Measurements from ENCODE around the gene GTF2IRD1. TPM values are rescaled to one million over a fixed set of nuclear protein-coding genes. Genes with fewer than 3 reads are reported as not detected.

GTF2IRD1 gene
- total RNA-seq, 1 experiment from 2014 or later: 42.9 TPM

DNA sequence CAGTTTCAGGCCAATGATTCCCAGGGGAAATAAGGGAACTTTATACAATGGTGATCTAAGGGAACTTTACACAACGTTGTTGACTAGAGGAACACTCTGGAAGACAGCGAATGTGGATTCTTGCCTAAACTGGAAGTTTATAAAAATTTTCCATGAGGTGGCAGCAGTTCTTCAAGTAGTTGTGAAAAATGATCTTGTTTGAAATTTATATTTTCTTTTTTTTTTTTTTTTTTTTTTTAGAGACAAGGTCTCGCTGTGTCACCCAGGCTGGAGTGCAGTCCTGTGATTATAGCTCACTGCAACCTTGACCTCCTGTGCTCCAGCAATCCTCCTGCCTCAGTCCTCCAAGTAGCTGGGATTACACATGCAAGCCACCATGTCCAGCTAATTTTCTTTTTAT is 171.7 kb downstream of the GTF2IRD1 start (continued):
- TF ChIP-seq TP53 (CRISPR knock-in tag; IDR thresholded peaks at IDR 0.05) (no peak), RELA (CRISPR knock-in tag; IDR thresholded peaks at IDR 0.05; ENCODE audit: borderline replicate concordance) (no peak)

DNA sequence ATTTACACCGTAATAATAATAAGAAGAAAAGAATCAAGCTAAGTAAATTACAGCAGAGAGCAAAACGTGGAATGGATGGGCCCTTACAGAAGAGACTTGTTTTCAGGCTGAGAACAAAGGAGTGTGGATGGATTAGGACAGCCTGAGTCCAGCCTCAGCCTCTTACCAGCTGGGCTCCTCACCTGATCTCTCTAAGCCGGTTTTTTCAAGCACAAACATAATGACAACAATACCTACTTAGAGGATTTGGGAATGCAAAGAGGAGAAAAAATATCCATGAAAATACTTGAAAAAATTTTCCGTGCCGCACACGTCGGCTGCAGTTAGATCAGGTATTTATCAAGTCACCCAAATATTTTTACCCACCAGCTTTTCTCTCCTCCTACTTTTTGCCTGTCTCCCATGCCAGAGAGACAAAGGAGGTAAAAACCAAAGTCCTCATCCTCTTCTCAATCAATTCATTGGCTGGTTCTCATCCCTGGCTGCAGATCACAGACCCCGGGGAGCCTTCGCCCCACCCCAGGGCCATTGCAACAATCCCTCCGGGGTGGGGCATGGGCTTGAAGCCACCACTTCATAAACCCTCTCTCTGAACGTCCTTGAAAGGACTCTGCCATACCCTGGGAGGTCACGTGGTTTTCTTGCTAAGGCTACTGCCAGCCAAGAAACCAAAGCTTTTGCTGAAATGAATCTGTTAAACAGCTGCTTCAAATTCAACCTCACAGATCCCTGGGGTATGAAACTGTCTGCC is 174.1 kb downstream of the GTF2IRD1 start:
- no peaks in the 10 kb centered on the region for H3K36me3 Mint-ChIP-seq
- peak overlapping the region; percentile 98 for H3K27ac Mint-ChIP-seq
- no peaks in the 10 kb centered on the region for H3K27me3 Mint-ChIP-seq (ENCODE audit: low read depth)
- H3K4me1 Mint-ChIP-seq: peaks cover 18% of the 10 kb centered on the region
- no peaks in the 10 kb centered on the region for H3K9me3 Mint-ChIP-seq
- TF ChIP-seq GABPB1 (CRISPR knock-in tag; IDR thresholded peaks at IDR 0.05) (peak; percentile 17; the same call in 1 of the 2 replicates), ZNF671 (CRISPR knock-in tag; IDR thresholded peaks at IDR 0.05) (no peak), ATF1 (CRISPR knock-in tag; IDR thresholded peaks at IDR 0.05) (no peak), SOX15 (CRISPR knock-in tag; IDR thresholded peaks at IDR 0.05) (no peak), NFATC4 (CRISPR knock-in tag; IDR thresholded peaks at IDR 0.05) (no peak), ZNF423 (CRISPR knock-in tag; IDR thresholded peaks at IDR 0.05) (peak; percentile 88)
- TF ChIP-seq, protein P1, sequence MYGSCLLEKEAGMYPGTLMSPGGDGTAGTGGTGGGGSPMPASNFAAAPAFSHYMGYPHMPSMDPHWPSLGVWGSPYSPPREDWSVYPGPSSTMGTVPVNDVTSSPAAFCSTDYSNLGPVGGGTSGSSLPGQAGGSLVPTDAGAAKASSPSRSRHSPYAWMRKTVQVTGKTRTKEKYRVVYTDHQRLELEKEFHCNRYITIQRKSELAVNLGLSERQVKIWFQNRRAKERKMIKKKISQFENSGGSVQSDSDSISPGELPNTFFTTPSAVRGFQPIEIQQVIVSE (CRISPR knock-in tag; IDR thresholded peaks at IDR 0.05; ENCODE audit: borderline replicate concordance): no peak
- TF ChIP-seq, protein P2, sequence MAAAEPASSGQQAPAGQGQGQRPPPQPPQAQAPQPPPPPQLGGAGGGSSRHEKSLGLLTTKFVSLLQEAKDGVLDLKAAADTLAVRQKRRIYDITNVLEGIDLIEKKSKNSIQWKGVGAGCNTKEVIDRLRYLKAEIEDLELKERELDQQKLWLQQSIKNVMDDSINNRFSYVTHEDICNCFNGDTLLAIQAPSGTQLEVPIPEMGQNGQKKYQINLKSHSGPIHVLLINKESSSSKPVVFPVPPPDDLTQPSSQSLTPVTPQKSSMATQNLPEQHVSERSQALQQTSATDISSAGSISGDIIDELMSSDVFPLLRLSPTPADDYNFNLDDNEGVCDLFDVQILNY (CRISPR knock-in tag; IDR thresholded peaks at IDR 0.05): no peak
- TF ChIP-seq, protein P3, sequence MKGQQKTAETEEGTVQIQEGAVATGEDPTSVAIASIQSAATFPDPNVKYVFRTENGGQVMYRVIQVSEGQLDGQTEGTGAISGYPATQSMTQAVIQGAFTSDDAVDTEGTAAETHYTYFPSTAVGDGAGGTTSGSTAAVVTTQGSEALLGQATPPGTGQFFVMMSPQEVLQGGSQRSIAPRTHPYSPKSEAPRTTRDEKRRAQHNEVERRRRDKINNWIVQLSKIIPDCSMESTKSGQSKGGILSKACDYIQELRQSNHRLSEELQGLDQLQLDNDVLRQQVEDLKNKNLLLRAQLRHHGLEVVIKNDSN (CRISPR knock-in tag; IDR thresholded peaks at IDR 0.05): peak; percentile 84
- TF ChIP-seq, protein P4, sequence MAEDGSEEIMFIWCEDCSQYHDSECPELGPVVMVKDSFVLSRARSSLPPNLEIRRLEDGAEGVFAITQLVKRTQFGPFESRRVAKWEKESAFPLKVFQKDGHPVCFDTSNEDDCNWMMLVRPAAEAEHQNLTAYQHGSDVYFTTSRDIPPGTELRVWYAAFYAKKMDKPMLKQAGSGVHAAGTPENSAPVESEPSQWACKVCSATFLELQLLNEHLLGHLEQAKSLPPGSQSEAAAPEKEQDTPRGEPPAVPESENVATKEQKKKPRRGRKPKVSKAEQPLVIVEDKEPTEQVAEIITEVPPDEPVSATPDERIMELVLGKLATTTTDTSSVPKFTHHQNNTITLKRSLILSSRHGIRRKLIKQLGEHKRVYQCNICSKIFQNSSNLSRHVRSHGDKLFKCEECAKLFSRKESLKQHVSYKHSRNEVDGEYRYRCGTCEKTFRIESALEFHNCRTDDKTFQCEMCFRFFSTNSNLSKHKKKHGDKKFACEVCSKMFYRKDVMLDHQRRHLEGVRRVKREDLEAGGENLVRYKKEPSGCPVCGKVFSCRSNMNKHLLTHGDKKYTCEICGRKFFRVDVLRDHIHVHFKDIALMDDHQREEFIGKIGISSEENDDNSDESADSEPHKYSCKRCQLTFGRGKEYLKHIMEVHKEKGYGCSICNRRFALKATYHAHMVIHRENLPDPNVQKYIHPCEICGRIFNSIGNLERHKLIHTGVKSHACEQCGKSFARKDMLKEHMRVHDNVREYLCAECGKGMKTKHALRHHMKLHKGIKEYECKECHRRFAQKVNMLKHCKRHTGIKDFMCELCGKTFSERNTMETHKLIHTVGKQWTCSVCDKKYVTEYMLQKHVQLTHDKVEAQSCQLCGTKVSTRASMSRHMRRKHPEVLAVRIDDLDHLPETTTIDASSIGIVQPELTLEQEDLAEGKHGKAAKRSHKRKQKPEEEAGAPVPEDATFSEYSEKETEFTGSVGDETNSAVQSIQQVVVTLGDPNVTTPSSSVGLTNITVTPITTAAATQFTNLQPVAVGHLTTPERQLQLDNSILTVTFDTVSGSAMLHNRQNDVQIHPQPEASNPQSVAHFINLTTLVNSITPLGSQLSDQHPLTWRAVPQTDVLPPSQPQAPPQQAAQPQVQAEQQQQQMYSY (CRISPR knock-in tag; IDR thresholded peaks at IDR 0.05): peak; percentile 91
- TF ChIP-seq, protein P5, sequence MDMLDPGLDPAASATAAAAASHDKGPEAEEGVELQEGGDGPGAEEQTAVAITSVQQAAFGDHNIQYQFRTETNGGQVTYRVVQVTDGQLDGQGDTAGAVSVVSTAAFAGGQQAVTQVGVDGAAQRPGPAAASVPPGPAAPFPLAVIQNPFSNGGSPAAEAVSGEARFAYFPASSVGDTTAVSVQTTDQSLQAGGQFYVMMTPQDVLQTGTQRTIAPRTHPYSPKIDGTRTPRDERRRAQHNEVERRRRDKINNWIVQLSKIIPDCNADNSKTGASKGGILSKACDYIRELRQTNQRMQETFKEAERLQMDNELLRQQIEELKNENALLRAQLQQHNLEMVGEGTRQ (CRISPR knock-in tag; IDR thresholded peaks at IDR 0.05): peak; percentile 87
- H3K4me3 Mint-ChIP-seq: no peak overlapping the region
- POLR2A ChIA-PET: interaction anchor here (0.7 to 1.6 kb wide), 3 partner anchors 30 to 41 kb away, joined by 3 to 5 read pairs (median 4); partner anchors contain the start of gene GTF2I
- DNase-seq (ENCODE audit: low spot score) (no peak), ATAC-seq (peak; percentile 87)
- CTCF ChIA-PET: interaction anchor here (0.7 to 1.1 kb wide), 6 partner anchors 10 to 1413 kb away, joined by 3 to 6 read pairs (median 4); no protein-coding TSS in a partner anchor

DNA sequence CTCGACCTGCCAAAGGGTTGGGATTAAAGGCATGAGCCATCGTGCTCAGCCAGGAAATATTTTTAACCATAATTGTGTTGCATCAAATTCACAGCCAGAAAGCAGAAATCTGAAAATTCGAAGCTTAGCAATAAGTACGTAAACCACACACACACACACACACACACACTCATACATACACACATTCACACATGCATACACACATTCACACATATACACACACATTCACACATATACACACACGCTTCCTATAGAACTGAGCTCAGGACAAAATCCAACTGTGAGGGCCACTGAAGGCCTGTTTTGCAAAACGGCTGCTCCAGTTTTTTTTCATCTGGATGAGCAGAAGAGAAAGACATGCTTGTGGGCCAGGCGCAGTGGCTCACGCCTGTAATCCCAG is 178.8 kb downstream of the GTF2IRD1 start:
- H3K27me3 Mint-ChIP-seq (ENCODE audit: low read depth): no peaks in the 10 kb centered on the region
- no peak overlapping the region for H3K27ac Mint-ChIP-seq
- no peaks in the 10 kb centered on the region for H3K9me3 Mint-ChIP-seq
- ChIA-PET POLR2A (interaction anchor here (1.6 kb wide), 1 partner anchor 25 kb away, joined by 3 read pairs; the partner anchor contains the start of gene GTF2I), CTCF (interaction anchor here (0.6 to 1.3 kb wide), 2 partner anchors 36 to 227 kb away, joined by 3 to 4 read pairs; no protein-coding TSS in a partner anchor)
- ATAC-seq (no peak), DNase-seq (ENCODE audit: low spot score) (no peak)
- H3K4me1 Mint-ChIP-seq: peaks cover 12% of the 10 kb centered on the region
- H3K36me3 Mint-ChIP-seq: no peaks in the 10 kb centered on the region
- no peak overlapping the region for H3K4me3 Mint-ChIP-seq
- TF ChIP-seq FOXK1 (CRISPR knock-in tag; IDR thresholded peaks at IDR 0.05) (no peak), ETV6 (CRISPR knock-in tag; IDR thresholded peaks at IDR 0.05) (no peak), TEAD1 (CRISPR knock-in tag; IDR thresholded peaks at IDR 0.05) (no peak), ZNF317 (CRISPR knock-in tag; IDR thresholded peaks at IDR 0.05; ENCODE audit: borderline replicate concordance, low read depth) (no peak), ZNF396 (CRISPR knock-in tag; IDR thresholded peaks at IDR 0.05; ENCODE audit: borderline replicate concordance) (no peak), NFE2L1 (CRISPR knock-in tag; IDR thresholded peaks at IDR 0.05) (no peak), ZNF219 (CRISPR knock-in tag; IDR thresholded peaks at IDR 0.05; ENCODE audit: borderline replicate concordance) (no peak)
- TF ChIP-seq, protein P6, sequence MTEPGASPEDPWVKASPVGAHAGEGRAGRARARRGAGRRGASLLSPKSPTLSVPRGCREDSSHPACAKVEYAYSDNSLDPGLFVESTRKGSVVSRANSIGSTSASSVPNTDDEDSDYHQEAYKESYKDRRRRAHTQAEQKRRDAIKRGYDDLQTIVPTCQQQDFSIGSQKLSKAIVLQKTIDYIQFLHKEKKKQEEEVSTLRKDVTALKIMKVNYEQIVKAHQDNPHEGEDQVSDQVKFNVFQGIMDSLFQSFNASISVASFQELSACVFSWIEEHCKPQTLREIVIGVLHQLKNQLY (CRISPR knock-in tag; IDR thresholded peaks at IDR 0.05): no peak
- TF ChIP-seq, protein P7, sequence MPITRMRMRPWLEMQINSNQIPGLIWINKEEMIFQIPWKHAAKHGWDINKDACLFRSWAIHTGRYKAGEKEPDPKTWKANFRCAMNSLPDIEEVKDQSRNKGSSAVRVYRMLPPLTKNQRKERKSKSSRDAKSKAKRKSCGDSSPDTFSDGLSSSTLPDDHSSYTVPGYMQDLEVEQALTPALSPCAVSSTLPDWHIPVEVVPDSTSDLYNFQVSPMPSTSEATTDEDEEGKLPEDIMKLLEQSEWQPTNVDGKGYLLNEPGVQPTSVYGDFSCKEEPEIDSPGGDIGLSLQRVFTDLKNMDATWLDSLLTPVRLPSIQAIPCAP (CRISPR knock-in tag; IDR thresholded peaks at IDR 0.05): no peak
